Large intestine (tissue), 3 donors: ENCODE measurements around the gene PMAIP1. TPM values are rescaled to one million over a fixed set of nuclear protein-coding genes. Genes with fewer than 3 reads are reported as not detected.

Experiments used
- DNase-seq, 2 donors: peaks; one replicate each; pipeline versions ENCODE4 v3.0.0 to v3.0.0-alpha.2; 2013
- H3K27ac ChIP-seq: one replicate; pipeline ENCODE4 v1.5.1; 2013; ENCODE audit warnings: low read length
- H3K27me3 ChIP-seq: 2 replicates; pipeline ENCODE4 v1.6.1; 2013; ENCODE audit warnings: low read length; ENCODE audit not compliant: control insufficient read depth, insufficient read depth
- H3K36me3 ChIP-seq: 2 replicates; pipeline ENCODE4 v1.6.1; 2013; ENCODE audit warnings: low read length; ENCODE audit not compliant: control insufficient read depth, insufficient read depth
- H3K4me1 ChIP-seq: one replicate; pipeline ENCODE4 v1.6.1; 2013; ENCODE audit warnings: low read length; ENCODE audit not compliant: control insufficient read depth, insufficient read depth
- H3K4me3 ChIP-seq: one replicate; pipeline ENCODE4 v1.5.1; 2013; ENCODE audit warnings: low read length
- H3K9me3 ChIP-seq: one replicate; pipeline ENCODE4 v1.6.1; 2013; ENCODE audit warnings: mild to moderate bottlenecking, low read depth, low read length, moderate library complexity; ENCODE audit not compliant: control insufficient read depth
- WGBS: methylation state at CpG from one replicate; pipeline ENCODE4 v1.1.5; 2013; ENCODE audit warnings: low lambda C conversion rate; ENCODE audit not compliant: insufficient coverage; 5-methylcytosine and 5-hydroxymethylcytosine counted together
- polyA plus RNA-seq: library from polyadenylated mRNA; unstranded; fragments of 120-200 nt; gene quantifications from one replicate; pipeline ENCODE4 v1.2.1, GENCODE V29; 2013

Gene PMAIP1
- polyA plus RNA-seq, 1 donor = 10.4 TPM

GRCh38 chr18:59866551-59867269 is 33.1 kb upstream of the PMAIP1 start:
- Histone ChIP-seq H3K36me3 (no peaks in the 10 kb centered on the region), H3K4me3 (no peak overlapping the region), H3K27me3 (no peaks in the 10 kb centered on the region), H3K27ac (no peak overlapping the region), H3K9me3 (no peaks in the 10 kb centered on the region), H3K4me1 (peaks cover 15% of the 10 kb centered on the region)
- no CpG with 5 or more reads among the region's 2 CpGs for WGBS
- no peak for DNase-seq

DNA sequence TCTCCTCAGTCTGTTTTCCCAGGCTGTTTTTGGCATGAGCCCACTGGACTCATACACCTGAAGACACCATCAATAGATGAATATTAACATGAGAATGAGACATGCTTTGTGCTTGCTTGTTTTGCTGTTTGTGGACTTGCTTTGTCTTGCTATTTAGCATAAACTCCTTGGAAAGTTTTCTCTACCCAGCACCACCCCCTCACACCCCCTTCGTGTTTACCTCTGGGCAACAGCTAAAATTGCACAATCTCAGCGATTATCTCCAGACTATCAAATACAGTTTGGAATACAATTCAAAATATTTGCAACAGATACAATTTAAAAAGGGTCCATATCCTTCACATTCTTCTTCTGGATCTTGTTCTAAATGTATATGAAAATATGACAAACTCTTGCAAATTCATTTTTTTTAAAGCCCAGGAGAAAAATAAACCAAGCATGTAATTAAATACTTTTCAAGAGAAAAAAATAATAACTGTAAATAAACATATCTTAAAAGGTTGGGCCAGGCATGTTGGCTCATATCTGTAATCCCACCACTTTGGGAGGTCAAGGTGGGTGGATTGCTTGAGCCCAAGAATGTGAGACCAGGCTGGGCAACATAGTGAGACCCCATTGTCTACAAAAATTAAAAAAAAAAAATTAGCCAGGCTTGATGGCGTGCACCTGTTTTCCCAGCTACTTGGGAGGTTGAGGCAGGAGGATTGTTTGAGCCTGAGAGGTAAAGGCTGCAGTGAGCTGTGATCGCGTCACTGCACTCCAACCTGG is 32.3 kb upstream of the PMAIP1 start:
- H3K27ac ChIP-seq = no peak overlapping the region
- 30% methylated on average over 2 of the region's 5 CpGs for WGBS
- H3K36me3 ChIP-seq = no peaks in the 10 kb centered on the region
- no peaks in the 10 kb centered on the region for H3K9me3 ChIP-seq
- H3K4me3 ChIP-seq = no peak overlapping the region
- peaks cover 11% of the 10 kb centered on the region for H3K4me1 ChIP-seq
- DNase-seq = no peak
- H3K27me3 ChIP-seq = no peaks in the 10 kb centered on the region

DNA sequence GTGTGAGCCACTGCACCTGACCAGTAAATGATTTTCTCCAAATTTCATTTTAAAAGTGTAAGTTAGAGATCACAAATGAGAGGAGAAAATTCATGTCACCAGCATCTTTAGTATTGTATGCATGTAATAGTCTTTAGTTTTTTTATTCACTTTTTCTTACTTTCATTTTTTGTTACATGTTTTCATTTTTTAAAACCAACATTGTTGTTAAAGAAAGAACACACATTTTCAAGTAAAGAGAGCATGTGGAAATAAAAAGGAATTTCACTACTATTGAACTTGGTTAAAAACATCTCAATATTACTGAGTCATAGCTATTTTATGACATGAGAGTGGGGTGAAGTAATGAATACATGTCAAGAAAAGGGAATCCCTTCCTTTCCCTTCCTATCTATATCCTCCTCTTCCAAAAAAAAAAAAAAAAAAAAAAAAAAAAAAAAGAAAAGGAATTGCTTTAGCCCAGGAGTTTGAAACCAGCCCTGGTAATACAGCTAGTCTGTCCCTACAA is 29.1 kb upstream of the PMAIP1 start:
- H3K4me3 ChIP-seq = no peak overlapping the region
- no peaks in the 10 kb centered on the region for H3K9me3 ChIP-seq
- H3K4me1 ChIP-seq = peaks cover under 1% of the 10 kb centered on the region
- DNase-seq = no peak
- no peaks in the 10 kb centered on the region for H3K36me3 ChIP-seq
- H3K27ac ChIP-seq = no peak overlapping the region
- H3K27me3 ChIP-seq = no peaks in the 10 kb centered on the region

DNA sequence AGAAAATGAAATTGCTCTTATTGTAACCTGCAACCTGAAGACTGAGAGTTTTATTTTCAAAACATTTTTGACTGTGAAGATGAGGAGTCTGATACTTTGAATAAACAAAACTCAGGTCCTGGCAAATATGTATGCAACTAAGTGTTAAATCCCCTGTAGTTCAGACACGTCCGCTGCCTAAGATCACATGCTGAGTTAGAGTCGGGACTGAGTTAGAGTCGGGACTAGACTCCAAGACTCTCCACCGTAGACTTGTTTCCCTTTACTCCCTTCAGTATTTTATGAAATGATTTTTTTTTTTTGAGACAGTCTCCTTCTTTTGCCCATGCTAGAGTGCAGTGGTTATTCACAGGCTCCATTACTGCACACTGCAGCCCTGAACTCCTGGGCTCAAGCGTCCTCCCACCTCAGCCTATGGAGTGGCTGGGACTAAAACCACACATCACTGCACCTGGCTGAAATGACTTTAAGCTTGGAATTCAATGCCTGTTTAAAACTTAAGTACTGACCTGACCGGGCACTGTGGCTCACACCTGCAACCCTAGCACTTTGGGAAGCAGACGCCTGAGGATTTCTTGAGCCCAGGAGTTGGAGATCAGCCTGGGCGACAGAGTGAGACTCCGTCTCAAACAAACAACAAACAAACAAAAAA is 28.0 kb upstream of the PMAIP1 start:
- DNase-seq = no peak
- 90% methylated on average over 2 of the region's 10 CpGs for WGBS
- Histone ChIP-seq H3K4me3 (no peak overlapping the region), H3K27me3 (no peaks in the 10 kb centered on the region), H3K27ac (no peak overlapping the region), H3K36me3 (no peaks in the 10 kb centered on the region), H3K4me1 (no peaks in the 10 kb centered on the region), H3K9me3 (no peaks in the 10 kb centered on the region)

DNA sequence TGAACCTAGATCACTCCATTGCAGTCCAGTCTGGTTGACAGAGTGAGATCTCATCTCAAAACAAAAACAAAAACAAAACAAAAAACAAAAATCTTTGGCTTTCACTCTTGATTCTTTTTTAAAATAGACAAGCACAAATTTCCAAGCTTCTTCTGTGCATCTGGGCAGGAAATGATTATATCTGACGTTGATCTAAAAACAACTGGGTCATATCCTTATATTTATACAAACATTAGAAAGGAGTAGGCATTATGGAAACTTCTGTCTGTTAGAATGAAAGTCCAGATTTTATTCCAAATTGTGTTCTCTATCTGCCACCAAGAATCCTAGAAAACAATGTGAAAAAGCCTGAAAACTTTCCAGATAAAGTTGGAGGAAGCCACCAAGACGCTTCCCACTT is 26.2 kb upstream of the PMAIP1 start:
- Histone ChIP-seq H3K4me3 (no peak overlapping the region), H3K4me1 (no peaks in the 10 kb centered on the region), H3K9me3 (no peaks in the 10 kb centered on the region), H3K27me3 (no peaks in the 10 kb centered on the region), H3K27ac (no peak overlapping the region), H3K36me3 (no peaks in the 10 kb centered on the region)
- no peak for DNase-seq
- 80% methylated on average over 1 of the region's 2 CpGs for WGBS

- Histone ChIP-seq H3K4me3 (no peak overlapping the region), H3K27me3 (no peaks in the 10 kb centered on the region), H3K9me3 (no peaks in the 10 kb centered on the region), H3K27ac (no peak overlapping the region), H3K36me3 (no peaks in the 10 kb centered on the region), H3K4me1 (no peaks in the 10 kb centered on the region)
- no peak for DNase-seq
- WGBS = 90% methylated on average over 3 of the region's 7 CpGs
Measured at GRCh38 chr18:59874166-59874565, 25.6 kb upstream of the PMAIP1 start.

DNA sequence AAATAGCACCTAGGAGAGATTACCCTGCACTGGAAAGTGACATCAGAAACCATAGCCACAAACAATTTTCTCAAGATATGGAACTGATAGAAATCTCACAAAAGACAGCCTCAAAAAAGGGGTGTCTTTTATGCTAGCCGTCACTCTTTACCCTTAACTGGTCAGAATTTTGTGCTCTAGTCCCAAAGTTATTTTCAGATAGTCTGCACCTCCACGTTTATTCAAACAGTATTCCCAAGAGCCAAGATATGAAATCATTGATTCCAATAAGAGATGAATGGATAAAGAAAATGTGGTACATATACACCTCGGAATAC is 23.5 kb upstream of the PMAIP1 start:
- H3K4me3 ChIP-seq = no peak overlapping the region
- H3K27ac ChIP-seq = no peak overlapping the region
- no peaks in the 10 kb centered on the region for H3K36me3 ChIP-seq
- H3K9me3 ChIP-seq = no peaks in the 10 kb centered on the region
- no peaks in the 10 kb centered on the region for H3K27me3 ChIP-seq
- WGBS = 93% methylated on average over 2 of the region's 3 CpGs
- no peak for DNase-seq
- peaks cover 4% of the 10 kb centered on the region for H3K4me1 ChIP-seq

DNA sequence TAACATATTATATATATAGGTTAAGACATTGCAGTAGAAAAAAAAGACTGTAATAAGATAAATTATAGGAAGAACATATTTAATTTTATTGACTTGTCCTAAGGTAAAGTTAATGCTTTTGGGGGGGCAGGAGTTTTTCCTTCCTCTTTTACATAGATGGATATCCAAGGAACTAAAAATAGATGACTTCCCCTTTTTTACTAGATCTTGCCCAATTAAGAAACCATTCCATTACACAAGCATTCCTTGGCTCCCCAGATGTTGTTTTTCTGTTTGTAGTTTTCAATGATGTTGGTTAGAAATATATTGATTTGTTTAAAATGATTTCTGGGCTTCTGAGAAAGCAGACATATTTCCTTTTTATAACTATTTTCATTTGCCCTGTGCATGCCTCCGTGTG is 22.4 kb upstream of the PMAIP1 start:
- DNase-seq = no peak
- Histone ChIP-seq H3K4me1 (peaks cover 13% of the 10 kb centered on the region), H3K27me3 (no peaks in the 10 kb centered on the region), H3K36me3 (no peaks in the 10 kb centered on the region), H3K27ac (no peak overlapping the region), H3K9me3 (no peaks in the 10 kb centered on the region), H3K4me3 (no peak overlapping the region)
- WGBS = no CpG with 5 or more reads among the region's 1 CpG

- Histone ChIP-seq H3K27ac (no peak overlapping the region), H3K4me3 (no peak overlapping the region), H3K9me3 (no peaks in the 10 kb centered on the region), H3K4me1 (peaks cover 26% of the 10 kb centered on the region), H3K27me3 (no peaks in the 10 kb centered on the region), H3K36me3 (no peaks in the 10 kb centered on the region)
- WGBS = no CpG with 5 or more reads among the region's 1 CpG
- DNase-seq = no peak
Measured at GRCh38 chr18:59878644-59879043, 21.2 kb upstream of the PMAIP1 start.

- peaks cover 26% of the 10 kb centered on the region for H3K4me1 ChIP-seq
- no peaks in the 10 kb centered on the region for H3K36me3 ChIP-seq
- peak; percentile 74 to 91 for DNase-seq
- peak overlapping the region; percentile 96 for H3K27ac ChIP-seq
- H3K4me3 ChIP-seq = no peak overlapping the region
- H3K27me3 ChIP-seq = no peaks in the 10 kb centered on the region
- H3K9me3 ChIP-seq = no peaks in the 10 kb centered on the region
- WGBS = 3% methylated on average over 5 of the region's 11 CpGs
Measured at GRCh38 chr18:59881728-59882656, 17.8 kb upstream of the PMAIP1 start.
